Smooth muscle cell (in vitro differentiated cells): Measurements from ENCODE around the gene ROCK1. TPM values are rescaled to one million over a fixed set of nuclear protein-coding genes. Genes with fewer than 3 reads are reported as not detected.

ENCODE experiments used
- DNase-seq: peaks from one replicate; lab custom pipeline; 2025; ENCODE audit not compliant: unreplicated experiment; lab: John Stamatoyannopoulos, UW
- H2AFZ ChIP-seq: fragments of 200-600 bp; sonication (generic); 2 replicates; pipeline ENCODE4 v1.6.0; 2016; ENCODE audit warnings: antibody characterized with exemption, low read depth, mild to moderate bottlenecking
- H3F3A ChIP-seq: fragments of 200-600 bp; sonication (generic); 2 replicates; pipeline ENCODE4 v1.6.0; 2017; ENCODE audit warnings: antibody characterized with exemption, low read depth
- H3K27ac ChIP-seq: fragments of 200-600 bp; sonication (generic); 2 replicates; pipeline ENCODE4 v1.5.1; 2016; ENCODE audit warnings: low read depth, mild to moderate bottlenecking
- H3K27me3 ChIP-seq: fragments of 200-600 bp; sonication (generic); 2 replicates; pipeline ENCODE4 v1.6.1; 2016; ENCODE audit warnings: low read depth, mild to moderate bottlenecking
- H3K36me3 ChIP-seq: fragments of 200-600 bp; sonication (generic); 2 replicates; pipeline ENCODE4 v1.5.1; 2016; ENCODE audit warnings: low read depth
- H3K4me1 ChIP-seq: fragments of 200-600 bp; sonication (generic); 2 replicates; pipeline ENCODE4 v1.5.1; 2016; ENCODE audit warnings: low read depth
- H3K4me2 ChIP-seq: fragments of 200-600 bp; sonication (generic); 2 replicates; pipeline ENCODE4 v1.6.0; 2016; ENCODE audit warnings: mild to moderate bottlenecking
- H3K4me3 ChIP-seq: fragments of 200-600 bp; sonication (generic); 2 replicates; pipeline ENCODE4 v1.5.1; 2016; ENCODE audit warnings: mild to moderate bottlenecking
- H3K79me2 ChIP-seq: fragments of 200-600 bp; sonication (generic); 2 replicates; pipeline ENCODE4 v1.6.0; 2016; ENCODE audit warnings: low read depth, mild to moderate bottlenecking
- H3K9ac ChIP-seq: fragments of 200-600 bp; sonication (generic); 2 replicates; pipeline ENCODE4 v1.6.0; 2016; ENCODE audit warnings: low read depth
- H3K9me3 ChIP-seq: fragments of 200-600 bp; sonication (generic); replicated peaks from 2 replicates; pipeline ENCODE4 v1.5.1; 2016; ENCODE audit warnings: low read depth
- H4K20me1 ChIP-seq: fragments of 200-600 bp; sonication (generic); 2 replicates; pipeline ENCODE4 v1.6.0; 2016; ENCODE audit warnings: low read depth
- WGBS: methylation state at CpG from one replicate; pipeline ENCODE4 v1.1.7; 2016; ENCODE audit warnings: low lambda C conversion rate; 5-methylcytosine and 5-hydroxymethylcytosine counted together
- polyA plus RNA-seq: library from polyadenylated mRNA; unstranded; fragments of >200 nt; fragmentation: Nextera tagmentation; extraction: Ambion mirVana; gene quantifications from 2 replicates; pipeline ENCODE4 v1.2.1, GENCODE V29; 2016
- total RNA-seq: library from RNA; depleted of rRNA; stranded (reverse); fragments of >200 nt; gene quantifications from 2 replicates; pipeline ENCODE4 v1.2.3, GENCODE V29; 2014
- TF ChIP-seq, protein P1 (sequence below): fragments of 200-600 bp; sonication (generic); IDR thresholded peaks from 2 replicates; pipeline ENCODE4 v1.5.1; 2017; ENCODE audit warnings: borderline replicate concordance, mild to moderate bottlenecking, antibody characterized with exemption; ENCODE audit not compliant: insufficient read depth, poor library complexity, severe bottlenecking

ROCK1 gene
- total and polyA plus RNA-seq, 2 experiments from 2014 or later = 23.9 to 38.7 TPM

DNA sequence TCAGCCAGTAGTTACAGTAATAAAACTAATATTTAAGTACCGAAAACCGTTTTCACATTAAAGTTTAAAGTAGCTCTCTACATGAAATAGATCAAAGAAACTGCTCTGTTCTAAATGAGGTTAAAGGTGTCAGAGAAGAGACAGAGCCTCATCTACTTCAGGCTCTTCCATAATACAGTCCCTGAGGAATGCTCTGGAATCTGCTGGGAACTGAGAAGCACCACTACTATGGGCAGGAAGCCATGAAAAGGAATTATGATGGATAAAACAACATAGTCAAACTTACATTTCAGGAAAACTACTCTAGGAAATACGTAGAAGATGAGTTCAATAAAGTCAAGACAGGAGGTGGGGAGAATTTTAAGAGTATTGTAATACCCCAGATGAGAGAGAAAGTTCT, 60.0 kb downstream of the ROCK1 start:
- no peak overlapping the region for H3K9ac ChIP-seq
- no peaks in the 10 kb centered on the region for H3K36me3 ChIP-seq
- TF ChIP-seq, protein P1, sequence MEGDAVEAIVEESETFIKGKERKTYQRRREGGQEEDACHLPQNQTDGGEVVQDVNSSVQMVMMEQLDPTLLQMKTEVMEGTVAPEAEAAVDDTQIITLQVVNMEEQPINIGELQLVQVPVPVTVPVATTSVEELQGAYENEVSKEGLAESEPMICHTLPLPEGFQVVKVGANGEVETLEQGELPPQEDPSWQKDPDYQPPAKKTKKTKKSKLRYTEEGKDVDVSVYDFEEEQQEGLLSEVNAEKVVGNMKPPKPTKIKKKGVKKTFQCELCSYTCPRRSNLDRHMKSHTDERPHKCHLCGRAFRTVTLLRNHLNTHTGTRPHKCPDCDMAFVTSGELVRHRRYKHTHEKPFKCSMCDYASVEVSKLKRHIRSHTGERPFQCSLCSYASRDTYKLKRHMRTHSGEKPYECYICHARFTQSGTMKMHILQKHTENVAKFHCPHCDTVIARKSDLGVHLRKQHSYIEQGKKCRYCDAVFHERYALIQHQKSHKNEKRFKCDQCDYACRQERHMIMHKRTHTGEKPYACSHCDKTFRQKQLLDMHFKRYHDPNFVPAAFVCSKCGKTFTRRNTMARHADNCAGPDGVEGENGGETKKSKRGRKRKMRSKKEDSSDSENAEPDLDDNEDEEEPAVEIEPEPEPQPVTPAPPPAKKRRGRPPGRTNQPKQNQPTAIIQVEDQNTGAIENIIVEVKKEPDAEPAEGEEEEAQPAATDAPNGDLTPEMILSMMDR = no peak
- DNase-seq = no peak
- peaks cover 5% of the 10 kb centered on the region for H3K4me1 ChIP-seq
- H4K20me1 ChIP-seq = peaks cover 88% of the 10 kb centered on the region
- H3K79me2 ChIP-seq = peaks cover 58% of the 10 kb centered on the region
- H3K27me3 ChIP-seq = no peaks in the 10 kb centered on the region
- H3K27ac ChIP-seq = peak overlapping the region; percentile 21
- no peak overlapping the region for H3K4me2 ChIP-seq
- H3K4me3 ChIP-seq = no peak overlapping the region
- H3K9me3 ChIP-seq = no peaks in the 10 kb centered on the region
- peaks cover 15% of the 10 kb centered on the region for H3F3A ChIP-seq
- H2AFZ ChIP-seq = no peak overlapping the region
- 94% methylated on average over 3 of the region's 3 CpGs for WGBS

DNA sequence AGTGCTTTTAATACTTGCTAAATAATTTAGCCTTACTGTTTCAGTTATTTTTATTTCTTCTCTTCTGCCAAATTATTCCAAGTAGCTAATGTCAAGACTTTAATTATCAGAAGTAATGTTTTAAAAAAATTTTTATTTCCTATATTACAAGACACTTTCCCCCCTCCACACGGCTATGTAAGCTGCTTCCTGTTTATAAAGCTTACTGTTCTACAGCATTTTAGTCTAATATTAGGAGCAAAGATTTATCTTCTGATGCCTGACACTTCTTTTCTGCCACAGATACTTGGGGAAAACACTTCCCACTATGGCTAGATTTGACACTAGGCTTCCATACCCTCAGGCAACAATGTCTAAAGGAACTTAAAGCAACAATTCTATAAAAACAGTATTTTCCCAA, 62.3 kb downstream of the ROCK1 start:
- Histone ChIP-seq H4K20me1 (peaks cover 78% of the 10 kb centered on the region), H3K79me2 (peaks cover 46% of the 10 kb centered on the region), H3K4me3 (no peak overlapping the region), H3K27me3 (no peaks in the 10 kb centered on the region), H3K9me3 (no peaks in the 10 kb centered on the region), H3K9ac (no peak overlapping the region), H3K4me1 (peaks cover 5% of the 10 kb centered on the region), H3F3A (peaks cover 9% of the 10 kb centered on the region), H3K4me2 (no peak overlapping the region), H2AFZ (no peak overlapping the region), H3K27ac (peak overlapping the region; percentile 43), H3K36me3 (no peaks in the 10 kb centered on the region)
- 81% methylated on average over 1 of the region's 1 CpG for WGBS
- TF ChIP-seq, protein P1 = no peak
- no peak for DNase-seq

DNA sequence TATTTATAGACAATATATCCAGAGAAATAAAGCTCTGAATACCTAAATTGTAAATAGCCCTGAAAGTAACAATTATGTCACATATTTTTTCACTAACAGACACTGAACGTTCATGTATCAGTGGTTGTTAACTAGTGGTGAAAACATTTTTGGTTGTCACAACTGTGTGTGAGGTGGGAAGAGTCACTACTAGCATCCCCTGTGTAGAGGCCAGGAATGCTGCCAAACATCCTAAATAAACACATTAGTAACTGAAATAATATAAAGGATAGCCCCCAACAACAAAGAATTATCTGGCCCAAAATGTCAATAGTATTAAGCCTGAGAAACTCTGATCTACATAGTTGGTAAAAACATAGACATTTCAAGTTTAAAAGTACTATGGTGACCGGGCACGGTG, 64.5 kb downstream of the ROCK1 start:
- Histone ChIP-seq H3K9me3 (no peaks in the 10 kb centered on the region), H3K4me3 (no peak overlapping the region), H3K36me3 (no peaks in the 10 kb centered on the region), H3K4me2 (no peak overlapping the region), H2AFZ (no peak overlapping the region), H4K20me1 (peaks cover 65% of the 10 kb centered on the region), H3F3A (no peaks in the 10 kb centered on the region), H3K9ac (no peak overlapping the region), H3K27ac (no peak overlapping the region), H3K27me3 (no peaks in the 10 kb centered on the region), H3K4me1 (no peaks in the 10 kb centered on the region), H3K79me2 (peaks cover 48% of the 10 kb centered on the region)
- TF ChIP-seq, protein P1 = no peak
- 98% methylated on average over 3 of the region's 3 CpGs for WGBS
- DNase-seq = no peak

DNA sequence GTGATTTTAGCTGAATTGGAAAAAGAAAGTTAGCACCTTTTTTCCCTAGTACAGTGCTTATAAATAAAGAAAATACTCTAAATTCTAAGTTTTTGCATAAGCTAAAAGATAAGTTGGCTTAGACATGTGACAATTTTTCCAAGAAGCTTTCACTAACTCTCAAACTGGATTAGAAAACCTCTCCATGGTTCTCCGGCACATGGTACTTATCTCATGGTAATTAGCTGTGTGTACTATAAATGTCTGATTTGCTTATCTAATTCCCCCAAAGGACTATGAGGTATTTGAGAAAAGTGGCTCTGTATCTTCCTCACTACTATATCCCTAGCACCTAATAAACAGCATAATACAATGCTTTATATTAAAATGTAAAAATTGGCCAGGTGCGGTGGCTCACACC, 71.1 kb downstream of the ROCK1 start:
- Histone ChIP-seq H3F3A (no peaks in the 10 kb centered on the region), H3K4me3 (no peak overlapping the region), H3K36me3 (peaks cover 11% of the 10 kb centered on the region), H3K27ac (no peak overlapping the region), H3K4me1 (no peaks in the 10 kb centered on the region), H3K4me2 (no peak overlapping the region), H3K79me2 (peaks cover 13% of the 10 kb centered on the region), H4K20me1 (peaks cover 15% of the 10 kb centered on the region), H3K9ac (no peak overlapping the region), H2AFZ (no peak overlapping the region), H3K9me3 (no peaks in the 10 kb centered on the region), H3K27me3 (no peaks in the 10 kb centered on the region)
- TF ChIP-seq, protein P1 = no peak
- no peak for DNase-seq
- WGBS = 77% methylated on average over 2 of the region's 2 CpGs
